Trophoblast cell (in vitro differentiated cells and primary cell): Measurements from ENCODE around the gene ACSL4.
"Not testable (repeated sequence)": the region's sequence is repeated elsewhere in the genome, so short reads cannot be mapped to it uniquely, and the experiment has no call there.

Experiments
- DNase-seq, 2 donors: peaks; one replicate each; pipeline ENCODE4 v3.0.0-alpha.2; 2016
- H2AFZ ChIP-seq: 2 replicates; pipeline ENCODE4 v1.6.1; 2013; ENCODE audit warnings: low read length, moderate library complexity, mild to moderate bottlenecking; ENCODE audit not compliant: insufficient read depth, poor library complexity
- H2AK5ac ChIP-seq: 2 replicates; pipeline ENCODE4 v1.6.1; 2013; ENCODE audit warnings: mild to moderate bottlenecking, low read length
- H2BK120ac ChIP-seq: 2 replicates; pipeline ENCODE4 v1.6.1; 2013; ENCODE audit warnings: low read length, mild to moderate bottlenecking, moderate library complexity; ENCODE audit not compliant: insufficient read depth, poor library complexity
- H2BK12ac ChIP-seq: 2 replicates; pipeline ENCODE4 v1.6.1; 2013; ENCODE audit warnings: mild to moderate bottlenecking, low read length, moderate library complexity
- H2BK5ac ChIP-seq: 2 replicates; pipeline ENCODE4 v1.6.1; 2013; ENCODE audit warnings: low read length, low read depth, moderate library complexity, mild to moderate bottlenecking; ENCODE audit not compliant: poor library complexity
- H3K14ac ChIP-seq: 2 replicates; pipeline ENCODE4 v1.6.1; 2013; ENCODE audit warnings: mild to moderate bottlenecking, low read length
- H3K18ac ChIP-seq: 2 replicates; pipeline ENCODE4 v1.6.1; 2013; ENCODE audit warnings: mild to moderate bottlenecking, low read length
- H3K23ac ChIP-seq: 2 replicates; pipeline ENCODE4 v1.6.1; 2013; ENCODE audit warnings: low read length
- H3K27ac ChIP-seq: 2 replicates; pipeline ENCODE4 v1.5.1; 2013; ENCODE audit warnings: low read depth, mild to moderate bottlenecking, inconsistent platforms, low read length, moderate library complexity
- H3K27me3 ChIP-seq: 2 replicates; pipeline ENCODE4 v1.6.1; 2013; ENCODE audit warnings: inconsistent platforms, mild to moderate bottlenecking, low read length, moderate library complexity; ENCODE audit not compliant: insufficient read depth
- H3K36me3 ChIP-seq, 2 experiments: 1 replicate in 1 of 2; 2 replicates in 1 of 2; pipeline ENCODE4 v1.6.1; 2013; ENCODE audit warnings: low read length in 2 of 2, mild to moderate bottlenecking in 2 of 2, moderate library complexity in 1 of 2; ENCODE audit not compliant: insufficient read depth in 2 of 2, control insufficient read depth in 1 of 2
- H3K4ac ChIP-seq: 2 replicates; pipeline ENCODE4 v1.6.1; 2013; ENCODE audit warnings: low read depth, mild to moderate bottlenecking, low read length, moderate library complexity
- H3K4me1 ChIP-seq, 2 experiments: 1 replicate in 1 of 2; 2 replicates in 1 of 2; pipeline ENCODE4 v1.6.1; 2013; ENCODE audit warnings: low read length in 2 of 2, mild to moderate bottlenecking in 2 of 2, moderate library complexity in 1 of 2; ENCODE audit not compliant: insufficient read depth in 2 of 2, control insufficient read depth in 1 of 2
- H3K4me2 ChIP-seq: 2 replicates; pipeline ENCODE4 v1.6.1; 2013; ENCODE audit warnings: inconsistent platforms, mild to moderate bottlenecking, low read length, moderate library complexity
- H3K4me3 ChIP-seq: 2 replicates; pipeline ENCODE4 v1.5.1; 2013; ENCODE audit warnings: mild to moderate bottlenecking, low read depth, low read length, inconsistent platforms
- H3K79me1 ChIP-seq: one replicate; pipeline ENCODE4 v1.6.1; 2013; ENCODE audit warnings: low read length
- H3K79me2 ChIP-seq: 2 replicates; pipeline ENCODE4 v1.6.1; 2013; ENCODE audit warnings: low read length, mild to moderate bottlenecking; ENCODE audit not compliant: control insufficient read depth, insufficient read depth, poor library complexity
- H3K9ac ChIP-seq: 2 replicates; pipeline ENCODE4 v1.6.1; 2013; ENCODE audit warnings: mild to moderate bottlenecking, low read length
- H3K9me3 ChIP-seq: 2 replicates; pipeline ENCODE4 v1.6.1; 2013; ENCODE audit warnings: low read depth, mild to moderate bottlenecking, control low read depth, inconsistent platforms, low read length; ENCODE audit not compliant: insufficient read depth
- H4K12ac ChIP-seq: 2 replicates; pipeline ENCODE4 v1.6.1; 2013; ENCODE audit warnings: low read depth, mild to moderate bottlenecking, low read length, moderate library complexity
- H4K8ac ChIP-seq: 2 replicates; pipeline ENCODE4 v1.6.1; 2013; ENCODE audit warnings: low read depth, mild to moderate bottlenecking, low read length, moderate library complexity
- H4K91ac ChIP-seq: one replicate; pipeline ENCODE4 v1.6.1; 2013; ENCODE audit warnings: low read depth, mild to moderate bottlenecking, low read length, moderate library complexity
- WGBS: extraction: QIAGEN DNeasy Blood & Tissue Kit; methylation state at CpG from one replicate; pipeline ENCODE4 v1.1.7; 2013; ENCODE audit warnings: missing lambda C conversion rate; ENCODE audit not compliant: insufficient read length, insufficient coverage; ENCODE audit errors: extremely low coverage; 5-methylcytosine and 5-hydroxymethylcytosine counted together

ACSL4 gene

DNA sequence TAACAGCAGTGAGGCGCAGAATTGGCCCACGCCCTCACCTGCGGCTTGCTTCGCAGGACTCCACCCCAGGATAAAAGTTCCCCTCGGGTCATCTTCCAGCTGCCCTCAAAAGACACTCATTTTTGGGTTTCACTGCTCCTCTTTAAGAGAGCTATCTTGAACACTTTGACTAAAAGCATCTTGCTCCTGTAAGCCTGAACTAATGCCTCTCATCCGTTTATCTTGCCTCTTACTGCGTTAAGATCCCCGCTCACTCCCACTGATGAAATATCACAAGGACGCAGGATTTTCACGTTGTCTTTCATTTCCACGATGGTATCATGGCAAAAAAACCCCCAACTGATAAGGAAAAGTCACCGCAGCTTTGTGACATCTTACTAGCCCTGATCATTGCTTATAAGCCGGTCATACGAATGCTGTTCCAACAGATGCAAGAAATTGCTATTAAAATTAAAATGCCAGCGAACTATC is 591 bp upstream of the ACSL4 start:
- Histone ChIP-seq H3K9ac (peak overlapping the region; percentile 27), H3K4me2 (peak overlapping the region; percentile 83), H3K27me3 (no peaks in the 10 kb centered on the region), H4K91ac (no peak overlapping the region), H3K79me1 (peaks cover 10% of the 10 kb centered on the region), H3K4me3 (peak overlapping the region; percentile 83), H3K27ac (no peak overlapping the region), H4K12ac (peak overlapping the region; percentile 69), H2BK120ac (peak overlapping the region; percentile 58), H3K4me1 (no peaks in the 10 kb centered on the region), H2BK5ac (no peak overlapping the region), H4K8ac (peak overlapping the region; percentile 71), H2AFZ (peak overlapping the region; percentile 68), H2AK5ac (no peak overlapping the region), H3K4ac (no peak overlapping the region), H3K79me2 (peaks cover 4% of the 10 kb centered on the region), H3K9me3 (no peaks in the 10 kb centered on the region), H2BK12ac (no peak overlapping the region), H3K18ac (peak overlapping the region; percentile 71), H3K23ac (no peak overlapping the region), H3K36me3 (no peaks in the 10 kb centered on the region), H3K14ac (peak overlapping the region; percentile 60)
- peak; percentile 1 to 41 for DNase-seq
- no CpG with 5 or more reads among the region's 15 CpGs for WGBS

DNA sequence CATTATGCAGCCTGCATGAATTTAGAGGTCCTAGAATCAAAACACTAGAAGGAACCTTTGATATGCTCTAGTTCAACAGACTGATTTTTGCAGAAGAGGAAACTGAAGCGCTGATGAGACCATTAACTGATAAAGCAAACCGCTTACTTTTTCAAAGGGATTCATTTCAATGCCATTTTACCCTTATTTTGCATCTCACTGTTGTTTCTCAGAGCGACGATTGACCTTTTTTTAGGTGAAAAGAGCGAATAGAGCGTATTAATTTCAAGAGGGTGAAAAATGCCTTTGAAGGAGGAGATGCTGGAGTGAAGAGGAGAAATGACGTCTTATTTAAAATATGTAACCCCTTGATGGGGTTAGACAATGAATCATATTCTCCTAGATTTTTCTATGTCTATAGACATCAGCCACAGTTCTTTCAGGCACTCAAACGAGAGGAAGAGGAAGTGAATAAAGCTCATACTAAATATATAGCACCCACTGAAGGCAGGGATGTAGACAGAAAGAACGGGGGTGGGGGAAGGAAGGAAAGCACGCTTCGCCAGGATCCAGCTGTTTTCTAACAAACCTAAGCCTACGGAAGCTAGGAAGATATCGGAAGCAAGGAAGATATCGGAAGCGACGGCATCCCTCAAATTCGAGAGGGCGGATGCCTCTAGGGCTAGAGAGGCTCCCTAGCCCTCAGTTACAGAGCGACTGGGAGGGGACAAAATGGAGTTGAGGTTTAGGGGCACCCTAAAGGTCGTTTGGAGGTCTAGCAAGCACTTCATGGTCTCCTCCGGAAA is 848 bp downstream of the ACSL4 start:
- Histone ChIP-seq H2BK12ac (no peak overlapping the region), H2AK5ac (no peak overlapping the region), H3K79me1 (peaks cover 10% of the 10 kb centered on the region), H3K27me3 (no peaks in the 10 kb centered on the region), H2AFZ (no peak overlapping the region), H3K27ac (no peak overlapping the region), H4K8ac (peak overlapping the region; percentile 14), H3K9ac (peak overlapping the region; percentile 35), H3K79me2 (peaks cover 4% of the 10 kb centered on the region), H3K18ac (peak overlapping the region; percentile 84), H3K4me2 (peak overlapping the region; percentile 51), H4K12ac (no peak overlapping the region), H3K14ac (peak overlapping the region; percentile 90), H3K4ac (peak overlapping the region; percentile 76), H2BK120ac (peak overlapping the region; percentile 86), H3K4me1 (no peaks in the 10 kb centered on the region), H2BK5ac (peak overlapping the region; percentile 61), H3K4me3 (peak overlapping the region; percentile 84), H3K9me3 (no peaks in the 10 kb centered on the region), H3K36me3 (no peaks in the 10 kb centered on the region), H4K91ac (peak overlapping the region; percentile 81), H3K23ac (no peak overlapping the region)
- peak in 1 of 2 donors; percentile 50 for DNase-seq
- no CpG with 5 or more reads among the region's 21 CpGs for WGBS

DNA sequence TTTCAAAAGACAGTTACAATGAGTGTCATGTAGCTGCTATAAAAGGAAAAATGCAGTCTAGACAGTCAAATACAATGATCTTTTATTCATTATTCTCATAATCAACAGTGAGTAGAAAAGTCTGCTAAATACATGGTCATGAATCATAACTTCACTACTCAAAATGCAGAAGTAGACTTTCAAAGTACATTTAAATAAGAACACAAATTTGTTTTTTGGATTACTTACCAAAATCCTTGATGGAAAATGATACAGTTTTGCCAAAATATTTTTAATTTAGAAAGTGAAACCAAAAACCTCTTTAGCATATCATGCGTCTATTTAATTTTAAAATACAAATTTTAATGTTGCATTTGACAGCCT is 4.9 kb downstream of the ACSL4 start:
- Histone ChIP-seq H3K9me3 (no peaks in the 10 kb centered on the region), H3K36me3 (no peaks in the 10 kb centered on the region), H3K4me2 (no peak overlapping the region), H3K4ac (no peak overlapping the region), H3K23ac (no peak overlapping the region), H3K9ac (no peak overlapping the region), H3K27ac (no peak overlapping the region), H3K27me3 (no peaks in the 10 kb centered on the region), H2AFZ (no peak overlapping the region), H3K14ac (no peak overlapping the region), H2AK5ac (no peak overlapping the region), H2BK5ac (no peak overlapping the region), H3K4me1 (no peaks in the 10 kb centered on the region), H3K18ac (no peak overlapping the region), H4K12ac (no peak overlapping the region), H4K8ac (no peak overlapping the region), H4K91ac (no peak overlapping the region), H2BK120ac (no peak overlapping the region), H2BK12ac (no peak overlapping the region), H3K79me2 (peaks cover 4% of the 10 kb centered on the region), H3K79me1 (peaks cover 6% of the 10 kb centered on the region), H3K4me3 (no peak overlapping the region)
- no peak for DNase-seq
- WGBS = no CpG with 5 or more reads among the region's 1 CpG

DNA sequence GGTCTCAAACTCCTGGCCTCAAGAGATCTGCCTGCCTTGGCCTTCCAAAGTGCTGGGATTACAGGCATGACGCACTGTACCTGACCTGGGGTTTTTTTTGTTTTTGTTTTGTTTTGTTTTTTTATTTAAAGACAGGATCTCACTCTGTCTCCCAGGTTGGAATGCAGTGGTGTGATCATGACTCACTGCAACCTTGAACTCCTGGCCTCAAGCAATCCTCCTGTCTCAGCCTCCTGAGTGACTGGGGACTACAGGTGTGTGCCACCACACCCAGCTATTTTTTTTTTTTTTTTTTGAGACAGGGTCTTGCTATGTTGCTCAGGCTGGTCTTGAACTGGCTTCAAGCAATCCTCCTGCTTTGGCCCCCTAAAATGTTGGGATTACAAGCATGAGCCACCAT is 8.1 kb downstream of the ACSL4 start:
- H2AK5ac ChIP-seq, H3K27ac ChIP-seq, H3K79me2 ChIP-seq, H3K9me3 ChIP-seq, H3K14ac ChIP-seq, H3K23ac ChIP-seq, H4K12ac ChIP-seq, H3K9ac ChIP-seq, H3K36me3 ChIP-seq, H4K91ac ChIP-seq, H3K18ac ChIP-seq, H3K79me1 ChIP-seq, H3K4ac ChIP-seq, H4K8ac ChIP-seq, H2AFZ ChIP-seq, H3K4me1 ChIP-seq, H2BK12ac ChIP-seq, H3K4me2 ChIP-seq, H2BK5ac ChIP-seq, H2BK120ac ChIP-seq, H3K27me3 ChIP-seq, H3K4me3 ChIP-seq: not testable (repeated sequence)
- no CpG with 5 or more reads among the region's 1 CpG for WGBS
- peak; percentile 29 to 40 for DNase-seq
